Kidney (tissue), 14 donors: ENCODE results near the gene TTLL7. TPM values are rescaled to one million over a fixed set of nuclear protein-coding genes. Genes with fewer than 3 reads are reported as not detected.

Experiments
- DNase-seq, 5 donors: peaks; one replicate each; pipeline ENCODE4 v3.0.0-alpha.2; 2013 to 2020
- FAIRE-seq: peaks from 2 replicates; lab custom pipeline; 2012; peaks lifted over from hg19 to GRCh38; lab: Jason Lieb, UNC
- H3K27ac ChIP-seq, 2 donors: one replicate each; pipeline ENCODE4 v1.7.0; 2013; ENCODE audit warnings: low read depth in 2 of 2, low read length in 2 of 2, inconsistent platforms in 1 of 2
- H3K27me3 ChIP-seq: one replicate; pipeline ENCODE4 v1.7.1; 2013; ENCODE audit warnings: low read length, inconsistent platforms; ENCODE audit not compliant: control insufficient read depth, insufficient read depth
- H3K36me3 ChIP-seq, 3 donors: one replicate each; pipeline versions ENCODE4 v1.7.0 to v1.7.1; 2013; ENCODE audit warnings: low read length in 3 of 3, control low read depth in 1 of 3, inconsistent platforms in 1 of 3; ENCODE audit not compliant: insufficient read depth in 3 of 3, control insufficient read depth in 2 of 3
- H3K4me1 ChIP-seq, 3 donors: one replicate each; pipeline versions ENCODE4 v1.7.0 to v1.7.1; 2013; ENCODE audit warnings: low read length in 3 of 3, inconsistent platforms in 1 of 3, low read depth in 1 of 3; ENCODE audit not compliant: control insufficient read depth in 2 of 3, insufficient read depth in 2 of 3
- H3K4me3 ChIP-seq, 3 donors: one replicate each; pipeline versions ENCODE4 v1.7.0 to v1.8.1; 2013; ENCODE audit warnings: low read length in 3 of 3, control low read depth in 1 of 3, inconsistent platforms in 1 of 3
- H3K9ac ChIP-seq, 3 donors: one replicate each; pipeline versions ENCODE4 v1.7.0 to v1.7.1; 2013; ENCODE audit warnings: low read length in 3 of 3, control low read depth in 1 of 3, inconsistent platforms in 1 of 3
- H3K9me3 ChIP-seq, 3 donors: one replicate each; pipeline versions ENCODE4 v1.7.0 to v1.7.1; 2013; ENCODE audit warnings: low read length in 3 of 3, control low read depth in 1 of 3, inconsistent platforms in 1 of 3; ENCODE audit not compliant: control insufficient read depth in 2 of 3, insufficient read depth in 1 of 3
- intact Hi-C: fragments of 100-400 bp; cut with DNase I; formaldehyde crosslinking; loops from one replicate; pipeline ENCODE4 v1.11.1; 2022
- polyA plus RNA-seq: library from polyadenylated mRNA; stranded (reverse); fragments of 350-450 nt; fragmentation: Illumina TruSeq; extraction: RNeasy Lipid Tissue Mini Kit (QIAGEN cat#74804); gene quantifications from one replicate; pipeline ENCODE4 v1.2.3, GENCODE V29; 2014; ENCODE audit warnings: low read depth, low replicate concordance; ENCODE audit not compliant: insufficient read depth
- total RNA-seq: library from RNA; stranded (reverse); fragmentation: NEBNext Ultra II Directional; extraction: Animal tissue kit (Norgen Biotek cat#: 25700); gene quantifications from one replicate; pipeline ENCODE4 v1.2.1, GENCODE V29; 2021
- TF ChIP-seq, protein P1 (sequence below): IDR thresholded peaks from 3 replicates; pipeline ENCODE4 v1.5.1; 2012; ENCODE audit warnings: mild to moderate bottlenecking, moderate library complexity, borderline replicate concordance; ENCODE audit not compliant: insufficient read depth; ENCODE audit errors: extremely low read depth
- donor health status: control.
- donor health status: control.
- donor health status: control.
- donor health status: control.
- donor health status: control.
- donor health status: DM: yes; HTN: yes; CAD: no.
- donor health status: Normal renal cell carcinoma (clear cell type).

TTLL7 gene
- total and polyA plus RNA-seq, 2 donors from 2014 or later, result 2.3 to 7.0 TPM

DNA sequence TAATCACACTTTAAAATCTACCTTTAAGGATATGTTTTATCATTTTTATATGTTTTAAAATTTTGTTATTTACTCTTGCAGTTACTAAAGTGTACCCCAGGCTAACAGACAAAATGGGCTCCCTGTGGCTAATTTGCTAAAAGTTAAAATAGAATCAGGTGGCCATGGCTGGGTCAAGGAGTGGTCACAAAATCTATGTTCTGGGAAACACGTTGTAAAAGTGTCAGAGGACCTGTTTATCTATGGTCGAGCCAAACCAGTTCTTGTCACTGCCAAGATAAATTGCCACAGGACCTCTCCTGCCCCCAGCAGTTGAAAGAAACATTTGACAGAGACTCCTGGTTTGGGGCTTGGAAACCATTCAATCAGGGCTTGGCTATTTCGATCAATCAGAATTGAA lies 21.2 kb upstream of the TTLL7 start:
- no peak overlapping the region for H3K4me3 ChIP-seq

DNA sequence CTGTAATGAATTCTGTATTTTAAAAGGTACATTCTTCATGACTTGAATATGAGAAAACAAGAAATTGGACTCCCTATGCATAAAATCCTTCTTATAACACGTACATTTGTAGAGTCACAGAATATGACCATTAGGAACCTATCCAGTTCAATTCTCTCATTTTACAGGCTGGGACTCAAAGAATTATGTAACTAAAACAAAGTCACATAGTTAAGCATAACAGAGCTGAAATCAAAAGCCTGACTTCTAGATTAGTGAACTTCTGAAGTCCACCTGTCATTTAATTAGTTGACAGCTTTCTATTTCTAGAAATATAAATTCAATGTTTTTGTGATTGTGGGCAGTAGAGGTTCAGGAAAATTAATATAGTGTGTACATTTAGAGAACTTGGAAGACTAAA lies 20.3 kb upstream of the TTLL7 start:
- Histone ChIP-seq H3K9me3 (no peaks in the 10 kb centered on the region), H3K27ac (no peak overlapping the region), H3K4me3 (no peak overlapping the region), H3K27me3 (no peaks in the 10 kb centered on the region), H3K4me1 (no peaks in the 10 kb centered on the region), H3K9ac (no peak overlapping the region), H3K36me3 (no peaks in the 10 kb centered on the region)
- TF ChIP-seq, protein P1, sequence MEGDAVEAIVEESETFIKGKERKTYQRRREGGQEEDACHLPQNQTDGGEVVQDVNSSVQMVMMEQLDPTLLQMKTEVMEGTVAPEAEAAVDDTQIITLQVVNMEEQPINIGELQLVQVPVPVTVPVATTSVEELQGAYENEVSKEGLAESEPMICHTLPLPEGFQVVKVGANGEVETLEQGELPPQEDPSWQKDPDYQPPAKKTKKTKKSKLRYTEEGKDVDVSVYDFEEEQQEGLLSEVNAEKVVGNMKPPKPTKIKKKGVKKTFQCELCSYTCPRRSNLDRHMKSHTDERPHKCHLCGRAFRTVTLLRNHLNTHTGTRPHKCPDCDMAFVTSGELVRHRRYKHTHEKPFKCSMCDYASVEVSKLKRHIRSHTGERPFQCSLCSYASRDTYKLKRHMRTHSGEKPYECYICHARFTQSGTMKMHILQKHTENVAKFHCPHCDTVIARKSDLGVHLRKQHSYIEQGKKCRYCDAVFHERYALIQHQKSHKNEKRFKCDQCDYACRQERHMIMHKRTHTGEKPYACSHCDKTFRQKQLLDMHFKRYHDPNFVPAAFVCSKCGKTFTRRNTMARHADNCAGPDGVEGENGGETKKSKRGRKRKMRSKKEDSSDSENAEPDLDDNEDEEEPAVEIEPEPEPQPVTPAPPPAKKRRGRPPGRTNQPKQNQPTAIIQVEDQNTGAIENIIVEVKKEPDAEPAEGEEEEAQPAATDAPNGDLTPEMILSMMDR, result no peak
- FAIRE-seq (no peak), DNase-seq (no peak)
- intact Hi-C loops, result no loop called here

More for the DNA sequence above, 21.2 kb upstream of the TTLL7 start:
- no peak overlapping the region for H3K27ac ChIP-seq
- H3K4me1 ChIP-seq, result no peaks in the 10 kb centered on the region
- DNase-seq (peak in 3 of 5 donors; percentile 50 to 80 (median 77)), FAIRE-seq (no peak)
- H3K9ac ChIP-seq, result no peak overlapping the region
- no peaks in the 10 kb centered on the region for H3K27me3 ChIP-seq
- intact Hi-C loops, result no loop called here
- no peaks in the 10 kb centered on the region for H3K36me3 ChIP-seq
- TF ChIP-seq, protein P1, result no peak
- H3K9me3 ChIP-seq, result no peaks in the 10 kb centered on the region

DNA sequence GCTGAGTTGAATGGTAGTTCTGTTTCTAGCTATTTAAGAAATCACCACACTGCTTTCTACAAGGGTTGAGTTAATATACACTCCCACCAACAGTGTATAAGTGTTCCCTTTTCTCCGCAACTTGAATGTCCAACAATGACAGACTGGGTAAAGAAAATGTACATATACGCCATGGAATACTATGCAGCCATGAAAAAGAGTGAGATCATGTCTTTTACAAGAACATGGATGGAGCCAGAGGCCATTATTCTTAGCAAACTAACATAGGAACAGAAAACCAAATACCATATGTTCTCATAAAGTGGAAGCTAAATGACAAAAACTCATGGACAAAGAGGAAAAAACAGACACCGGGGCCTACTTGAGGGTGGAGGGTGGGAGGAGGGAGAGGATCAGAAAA lies 14.8 kb upstream of the TTLL7 start:
- Histone ChIP-seq H3K9ac (no peak overlapping the region), H3K9me3 (no peaks in the 10 kb centered on the region), H3K4me3 (no peak overlapping the region), H3K4me1 (no peaks in the 10 kb centered on the region), H3K36me3 (no peaks in the 10 kb centered on the region), H3K27ac (no peak overlapping the region), H3K27me3 (no peaks in the 10 kb centered on the region)
- intact Hi-C loops, result no loop called here
- no peak for FAIRE-seq
- TF ChIP-seq, protein P1, result no peak
- no peak for DNase-seq

DNA sequence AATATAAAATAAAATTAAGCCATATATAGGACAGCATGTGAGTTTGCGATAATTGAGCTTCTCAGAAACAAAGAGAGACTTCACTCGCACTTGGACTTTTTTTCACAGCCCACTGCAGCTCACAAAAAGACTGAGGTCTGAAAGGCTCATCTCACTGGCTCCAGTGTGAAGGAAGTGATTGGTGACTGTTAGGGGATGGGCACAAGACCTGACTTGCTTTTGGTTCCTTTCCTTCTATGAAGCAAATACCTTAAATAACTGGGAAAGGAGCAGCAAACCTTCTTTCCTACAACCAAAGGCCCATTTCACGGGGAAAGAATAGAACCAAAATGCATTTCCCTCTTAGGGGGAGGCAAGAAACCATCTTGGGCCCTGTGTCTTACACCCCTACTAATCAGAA lies 13.1 kb upstream of the TTLL7 start:
- Histone ChIP-seq H3K27me3 (no peaks in the 10 kb centered on the region), H3K9me3 (no peaks in the 10 kb centered on the region), H3K27ac (no peak overlapping the region), H3K4me1 (no peaks in the 10 kb centered on the region), H3K4me3 (no peak overlapping the region), H3K9ac (no peak overlapping the region), H3K36me3 (no peaks in the 10 kb centered on the region)
- TF ChIP-seq, protein P1, result no peak
- FAIRE-seq (no peak), DNase-seq (no peak)
- intact Hi-C loops, result no loop called here
